HepG2 (cell line): Measurements from ENCODE around the gene TMEM38B. TPM values are rescaled to one million over a fixed set of nuclear protein-coding genes. Genes with fewer than 3 reads are reported as not detected.
A peak's percentile ranks its signal among the peaks of the same experiment; 100 is the strongest.

Experiments
- CCDC6 ChIP-seq: sonication (generic); formaldehyde crosslinking; IDR thresholded peaks from 2 replicates; pipeline ENCODE4 v1.8.1; 2022; ENCODE audit warnings: mild to moderate bottlenecking, missing genetic modification reagents, moderate library complexity
- CENPT ChIP-seq: sonication (generic); formaldehyde crosslinking; IDR thresholded peaks from 2 replicates; pipeline ENCODE4 v1.8.0; 2022; ENCODE audit warnings: low read depth, mild to moderate bottlenecking, moderate library complexity, missing genetic modification reagents
- MAZ ChIP-seq, 2 experiments: sonication (generic) in 1 of 2; formaldehyde crosslinking in 1 of 2; IDR thresholded peaks; 2 replicates each; pipeline versions ENCODE4 v1.5.0 to v1.6.1; 2012 to 2020; ENCODE audit warnings: low read depth in 2 of 2, mild to moderate bottlenecking in 2 of 2, borderline replicate concordance in 1 of 2, improper control_type of control experiment in 1 of 2, low read length in 1 of 2, missing genetic modification reagents in 1 of 2, moderate library complexity in 1 of 2
- MEIS1 ChIP-seq: sonication (generic); formaldehyde crosslinking; IDR thresholded peaks from 2 replicates; pipeline ENCODE4 v1.9.0; 2021; ENCODE audit warnings: mild to moderate bottlenecking, missing genetic modification reagents, moderate library complexity, borderline replicate concordance
- POLR2A ChIP-seq, 2 experiments: IDR thresholded peaks; 2 replicates each; pipeline ENCODE4 v1.6.1; 2011; ENCODE audit warnings: low read depth in 2 of 2, low read length in 2 of 2, mild to moderate bottlenecking in 1 of 2, moderate library complexity in 1 of 2; ENCODE audit not compliant: insufficient read depth in 1 of 2
- POLR2AphosphoS5 ChIP-seq: IDR thresholded peaks from 2 replicates; pipeline ENCODE4 v1.6.1; 2012; ENCODE audit warnings: low read depth, low read length
- RFXAP ChIP-seq: sonication (generic); formaldehyde crosslinking; IDR thresholded peaks from 2 replicates; pipeline ENCODE4 v1.4.0; 2020; ENCODE audit warnings: missing genetic modification reagents, borderline replicate concordance
- SAP130 ChIP-seq: IDR thresholded peaks from 2 replicates; pipeline ENCODE4 v1.6.1; 2016; ENCODE audit warnings: low read depth
- SIN3A ChIP-seq: IDR thresholded peaks from 2 replicates; pipeline ENCODE4 v1.6.1; 2011; ENCODE audit warnings: low read depth, mild to moderate bottlenecking, control low read depth, low read length, borderline replicate concordance
- TAF1 ChIP-seq: sonication (generic); formaldehyde crosslinking; IDR thresholded peaks from 2 replicates; pipeline ENCODE4 v1.4.0; 2020; ENCODE audit warnings: missing genetic modification reagents
- TAF15 ChIP-seq: fragments of 200-400 bp; formaldehyde crosslinking; IDR thresholded peaks from one replicate; pipeline ENCODE4 v1.6.1; 2018; ENCODE audit warnings: mild to moderate bottlenecking, low read depth, low read length; ENCODE audit not compliant: poor library complexity, severe bottlenecking
- TFDP1 ChIP-seq: IDR thresholded peaks from 2 replicates; pipeline ENCODE4 v1.6.1; 2016; ENCODE audit warnings: missing compliant biosample characterization, missing genetic modification reagents, borderline replicate concordance
- YY1 ChIP-seq: IDR thresholded peaks from 2 replicates; pipeline ENCODE4 v1.6.1; 2011; ENCODE audit warnings: low read length, low read depth, moderate library complexity, mild to moderate bottlenecking; ENCODE audit not compliant: insufficient read depth, insufficient replicate concordance
- ZFY ChIP-seq: sonication (generic); formaldehyde crosslinking; IDR thresholded peaks from 2 replicates; pipeline ENCODE4 v1.4.0; 2020; ENCODE audit warnings: missing genetic modification reagents
- ZNF142 ChIP-seq: sonication (generic); formaldehyde crosslinking; IDR thresholded peaks from 2 replicates; pipeline ENCODE4 v1.4.0; 2020; ENCODE audit warnings: missing genetic modification reagents
- ZNF558 ChIP-seq: sonication (generic); formaldehyde crosslinking; IDR thresholded peaks from 2 replicates; pipeline ENCODE4 v1.9.0; 2022; ENCODE audit warnings: mild to moderate bottlenecking, missing genetic modification reagents, borderline replicate concordance
- ZNF564 ChIP-seq: sonication (generic); formaldehyde crosslinking; IDR thresholded peaks from 2 replicates; pipeline ENCODE4 v1.8.1; 2023; ENCODE audit warnings: mild to moderate bottlenecking, missing genetic modification reagents
- ZNF746 ChIP-seq: sonication (generic); formaldehyde crosslinking; IDR thresholded peaks from 2 replicates; pipeline ENCODE4 v1.8.0; 2022; ENCODE audit warnings: mild to moderate bottlenecking, missing genetic modification reagents
- ZSCAN31 ChIP-seq: sonication (generic); formaldehyde crosslinking; IDR thresholded peaks from 2 replicates; pipeline ENCODE4 v1.5.0; 2020; ENCODE audit warnings: low read depth, mild to moderate bottlenecking, missing genetic modification reagents
- polyA plus RNA-seq, 8 experiments: library from polyadenylated mRNA; depleted of rRNA in 3 of 8; stranded (reverse) in 7 of 8; unstranded in 1 of 8; fragments of >200 nt; fragmentation: Illumina TruSeq in 4 of 8; extraction: Trizol in 4 of 8; gene quantifications; 2 replicates each; pipeline versions ENCODE4 v1.2.1 to v1.2.3, GENCODE V29; 2011 to 2016; ENCODE audit warnings: low read depth in 4 of 8, missing spikeins in 1 of 8, mixed read lengths in 1 of 8; ENCODE audit not compliant: insufficient read depth in 1 of 8
- total RNA-seq, 5 experiments: library from RNA; depleted of rRNA; stranded (reverse); fragments of >200 nt; fragmentation: Illumina TruSeq; extraction: Trizol; gene quantifications; 2 replicates each; pipeline ENCODE4 v1.2.3, GENCODE V29; 2016; ENCODE audit warnings: low read depth in 1 of 5
- TF ChIP-seq, protein P1 (sequence below): sonication (generic); formaldehyde crosslinking; IDR thresholded peaks from 2 replicates; pipeline ENCODE4 v1.4.0; 2020; ENCODE audit warnings: missing genetic modification reagents; ENCODE audit errors: not compliant biosample characterization

The TMEM38B gene
- total and polyA plus RNA-seq, 2 of the 13 experiments (the other 11 are each of a cell fraction or from before 2014, with no cell fraction given): 13.4 to 32.4 TPM

GRCh38 chr9:105694190-105694847, at the start of gene TMEM38B (continued):
- TF ChIP-seq MAZ (IDR thresholded peaks at IDR 0.05; ENCODE audit: borderline replicate concordance, low read depth, low read length) (0 out of 2 replicates have a peak, but pooled peaks have one; percentile 24), MAZ (CRISPR knock-in tag; IDR thresholded peaks at IDR 0.05; ENCODE audit: low read depth) (no peak), SAP130 (peak; percentile 55), ZNF558 (no peak), YY1 (peak; percentile 52), ZNF746 (CRISPR knock-in tag) (0 out of 2 replicates have a peak, but pooled peaks have one; percentile 15), RFXAP (CRISPR knock-in tag) (0 out of 2 replicates have a peak, but pooled peaks have one; percentile 8), CCDC6 (0 out of 2 replicates have a peak, but pooled peaks have one; percentile 14), TAF15 (no peak), ZNF564 (CRISPR knock-in tag) (0 out of 2 replicates have a peak, but pooled peaks have one; percentile 31), SIN3A (no peak), CENPT (no peak), TAF1 (peak; percentile 55; the same call in 1 of the 2 replicates), POLR2AphosphoS5 (peak; percentile 44), ZNF142 (CRISPR knock-in tag) (0 out of 2 replicates have a peak, but pooled peaks have one; percentile 14), ZFY (CRISPR knock-in tag) (peak; percentile 65), MEIS1 (CRISPR knock-in tag) (0 out of 2 replicates have a peak, but pooled peaks have one; percentile 4), TFDP1 (CRISPR knock-in tag) (peak; percentile 38; the same call in 1 of the 2 replicates), POLR2A (IDR thresholded peaks at IDR 0.05; ENCODE audit: insufficient read depth in 1 of 2, low read depth in 2 of 2, low read length in 2 of 2) (peak; percentile 55 to 74; a peak in 3 of 4 replicates), ZSCAN31 (0 out of 2 replicates have a peak, but pooled peaks have one; percentile 74)
- TF ChIP-seq, protein P1, sequence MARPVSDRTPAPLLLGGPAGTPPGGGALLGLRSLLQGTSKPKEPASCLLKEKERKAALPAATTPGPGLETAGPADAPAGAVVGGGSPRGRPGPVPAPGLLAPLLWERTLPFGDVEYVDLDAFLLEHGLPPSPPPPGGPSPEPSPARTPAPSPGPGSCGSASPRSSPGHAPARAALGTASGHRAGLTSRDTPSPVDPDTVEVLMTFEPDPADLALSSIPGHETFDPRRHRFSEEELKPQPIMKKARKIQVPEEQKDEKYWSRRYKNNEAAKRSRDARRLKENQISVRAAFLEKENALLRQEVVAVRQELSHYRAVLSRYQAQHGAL (CRISPR knock-in tag): no peak
